HTERT RPE-1 (cell line): ENCODE results near the gene ZNF165.
"Not testable (repeated sequence)": the region's sequence is repeated elsewhere in the genome, so short reads cannot be mapped to it uniquely, and the experiment has no call there.

ENCODE experiments used
- in situ Hi-C: fragments of 300-500 bp; cut with MboI; formaldehyde crosslinking; loops from 4 replicates; pipeline ENCODE4 v1.14.3; 2020; ENCODE audit warnings: low sequenced_read_pairs

Gene ZNF165

GRCh38 chr6:28080381-28080630 is at the start of gene ZNF165:
Gene ZNF165, plus strand, starts transcription at chr6:28080568. Its CDS starts 4,913 bp downstream, at chr6:28085481.
- in situ Hi-C loops: not testable (repeated sequence)

- in situ Hi-C loops: no loop called here
Observed at GRCh38 chr6:28053584-28053983, 26.8 kb upstream of the ZNF165 start.

- in situ Hi-C loops: no loop called here
Observed at GRCh38 chr6:28060405-28060804, 20.0 kb upstream of the ZNF165 start.

DNA sequence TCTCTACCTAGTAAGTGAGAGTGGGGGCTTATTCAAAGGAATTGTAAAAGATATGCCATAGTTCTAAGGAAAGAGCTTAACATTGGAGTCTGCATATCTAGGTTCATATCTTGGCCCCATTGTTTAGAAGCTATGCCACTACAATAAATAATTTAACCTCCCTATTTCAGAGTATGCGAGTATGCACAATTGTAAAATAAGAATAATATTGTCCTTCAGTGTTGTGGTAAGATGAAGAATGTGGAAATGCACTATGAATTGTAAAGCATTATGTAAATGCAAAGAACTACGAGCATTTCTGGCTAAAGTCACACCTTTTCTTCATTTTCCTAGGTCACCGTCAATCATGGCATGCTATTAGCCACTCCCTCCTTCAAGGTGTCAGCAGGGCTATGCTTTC is 16.1 kb upstream of the ZNF165 start:
- in situ Hi-C loops: no loop called here

- in situ Hi-C loops: no loop called here
Observed at GRCh38 chr6:28068067-28068466, 12.3 kb upstream of the ZNF165 start.

DNA sequence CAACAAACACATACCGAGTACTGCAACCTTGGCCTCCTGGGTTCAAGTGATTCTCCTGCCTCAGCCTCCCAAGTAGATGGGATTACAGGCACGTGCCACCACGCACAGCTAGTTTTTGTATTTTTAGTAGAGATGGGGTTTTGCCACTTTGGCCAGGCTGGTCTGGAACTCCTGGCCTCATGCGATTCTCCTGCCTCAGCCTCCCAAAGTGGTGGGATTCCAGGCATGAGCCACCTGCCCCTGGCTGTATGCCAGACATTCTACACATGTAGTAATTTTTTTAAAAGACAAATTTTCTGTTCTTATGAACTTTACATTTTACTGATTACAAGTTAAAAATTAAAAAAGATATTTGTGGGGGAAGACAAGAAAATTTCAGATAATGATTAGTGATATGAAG is 9.4 kb upstream of the ZNF165 start:
- in situ Hi-C loops: not testable (repeated sequence)

DNA sequence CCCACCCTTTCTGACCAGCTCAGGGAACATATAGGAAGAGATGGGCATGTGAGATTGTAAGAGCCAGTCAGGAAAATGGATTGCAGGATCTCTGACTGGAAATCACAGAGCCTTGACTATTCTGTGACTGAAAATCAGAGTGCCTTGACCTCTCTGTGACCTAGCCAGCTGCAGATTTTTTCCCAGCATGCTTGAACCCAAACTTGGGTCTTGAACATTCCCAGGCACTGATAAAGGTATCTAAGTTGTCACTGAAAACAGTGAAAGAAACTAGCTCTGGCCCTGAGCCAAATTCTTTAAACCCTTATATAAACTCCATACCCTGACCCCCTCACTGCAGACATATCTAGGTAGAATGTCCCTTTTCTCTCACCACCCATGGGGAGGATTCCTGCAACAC is 2.3 kb upstream of the ZNF165 start:
- in situ Hi-C loops: no loop called here

DNA sequence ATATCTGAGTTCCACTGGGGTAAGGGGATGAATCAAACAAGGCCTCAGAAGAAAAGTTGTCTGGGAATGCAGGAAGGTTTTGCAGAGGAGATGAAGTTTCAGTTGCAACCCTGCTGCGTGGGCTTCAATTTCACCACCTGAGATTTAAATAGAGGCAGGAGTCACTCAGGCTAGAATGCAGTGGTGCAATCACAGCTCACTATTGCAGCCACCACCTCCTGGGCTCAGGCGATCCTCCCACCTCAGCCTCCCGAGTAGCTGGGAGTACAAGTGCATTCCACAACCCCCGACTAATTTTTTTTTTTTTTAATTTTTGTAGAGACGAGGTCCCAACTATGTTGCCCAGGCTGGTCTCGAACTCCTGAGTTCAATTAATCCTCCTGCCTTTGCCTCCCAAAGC is 1.5 kb upstream of the ZNF165 start:
- in situ Hi-C loops: no loop called here

GRCh38 chr6:28080631-28081485 is 490 bp downstream of the ZNF165 start:
- in situ Hi-C loops: no loop called here

DNA sequence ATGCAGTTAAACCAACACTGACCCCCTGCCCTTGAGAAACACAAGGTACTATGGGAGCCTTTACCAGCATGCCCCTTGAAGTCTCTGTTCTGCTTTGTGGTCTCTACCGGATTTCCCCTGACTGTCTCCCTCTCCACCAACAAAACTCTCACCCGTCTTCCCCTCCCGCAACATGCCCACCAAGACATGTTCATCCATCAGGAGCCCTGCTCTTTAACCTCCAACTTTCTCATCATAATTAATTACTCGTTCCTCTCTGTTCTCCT is 1.1 kb downstream of the ZNF165 start:
- in situ Hi-C loops: no loop called here

- in situ Hi-C loops: no loop called here
Observed at GRCh38 chr6:28082939-28083338, 2.6 kb downstream of the ZNF165 start.

GRCh38 chr6:28089054-28089453 is 8.7 kb downstream of the ZNF165 start:
- in situ Hi-C loops: no loop called here

GRCh38 chr6:28090917-28091586 is 10.7 kb downstream of the ZNF165 start:
- in situ Hi-C loops: no loop called here

- in situ Hi-C loops: not testable (repeated sequence)
Observed at GRCh38 chr6:28102222-28102621, 21.9 kb downstream of the ZNF165 start.

- in situ Hi-C loops: not testable (repeated sequence)
Observed at GRCh38 chr6:28102699-28103098, 22.3 kb downstream of the ZNF165 start.

DNA sequence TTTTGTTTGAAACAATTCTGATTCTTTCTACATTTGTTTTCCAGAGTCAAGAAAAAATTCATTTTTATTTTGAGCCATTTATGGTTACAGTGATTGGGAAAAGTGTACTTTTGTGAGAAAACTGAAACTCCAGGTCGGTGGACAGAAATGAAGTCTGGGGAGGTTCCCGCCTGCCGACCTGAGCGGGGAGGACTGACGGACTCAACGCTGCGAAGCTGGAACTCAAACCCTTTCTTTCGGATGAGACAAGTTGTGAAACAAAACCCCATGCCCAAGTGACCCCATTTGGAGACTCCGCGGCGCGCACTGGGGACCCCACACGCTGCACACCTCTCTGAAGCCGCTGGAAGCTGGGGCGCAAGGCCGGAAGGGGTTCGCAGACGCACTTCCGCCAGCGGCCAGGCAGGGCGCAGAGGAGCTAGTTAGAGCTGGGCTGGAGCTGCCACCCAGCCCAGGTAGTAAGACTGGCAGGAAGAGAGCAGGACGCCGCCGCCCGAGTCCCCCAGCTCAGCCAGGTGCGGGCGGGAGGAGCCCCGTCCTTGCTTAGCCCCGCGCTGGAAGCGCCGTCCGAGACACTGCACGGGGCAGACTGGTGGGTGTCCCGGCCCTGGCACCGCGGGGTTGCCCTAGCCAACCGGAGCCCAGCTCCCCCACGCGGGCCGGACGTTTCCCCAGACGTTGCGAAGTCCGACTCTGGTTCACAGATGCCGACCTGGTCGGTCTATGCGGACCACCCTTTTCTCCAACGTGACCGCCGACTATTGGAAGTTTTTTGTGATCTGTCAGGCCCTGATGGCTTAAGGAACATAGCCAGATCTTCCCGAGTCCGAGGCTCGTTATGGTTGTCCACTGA is 24.2 kb downstream of the ZNF165 start:
- in situ Hi-C loops: no loop called here

DNA sequence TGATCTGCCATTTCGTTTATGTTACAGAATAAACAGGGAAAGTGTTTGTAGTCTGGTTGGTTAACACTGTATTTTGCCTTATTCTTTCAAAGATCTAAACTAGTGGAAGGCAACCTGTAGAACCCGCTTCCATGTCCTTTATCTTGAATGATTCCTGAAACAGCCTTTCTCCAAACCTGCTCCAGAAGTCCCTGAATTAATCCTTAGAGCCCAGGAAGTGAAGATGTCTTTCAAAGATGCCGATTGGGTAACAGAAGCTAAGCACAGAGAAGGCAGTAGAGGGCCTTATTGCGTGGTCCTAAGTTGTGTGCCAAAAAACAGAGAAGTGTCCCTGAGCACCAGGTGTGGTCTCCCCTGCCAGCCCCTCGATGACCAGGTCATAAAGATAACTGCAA is 24.9 kb downstream of the ZNF165 start:
- in situ Hi-C loops: no loop called here

GRCh38 chr6:28107506-28107905 is 27.1 kb downstream of the ZNF165 start:
- in situ Hi-C loops: no loop called here

- in situ Hi-C loops: no loop called here
Observed at GRCh38 chr6:28111964-28112363, 31.6 kb downstream of the ZNF165 start.

- in situ Hi-C loops: no loop called here
Observed at GRCh38 chr6:28115799-28116198, 35.4 kb downstream of the ZNF165 start.

DNA sequence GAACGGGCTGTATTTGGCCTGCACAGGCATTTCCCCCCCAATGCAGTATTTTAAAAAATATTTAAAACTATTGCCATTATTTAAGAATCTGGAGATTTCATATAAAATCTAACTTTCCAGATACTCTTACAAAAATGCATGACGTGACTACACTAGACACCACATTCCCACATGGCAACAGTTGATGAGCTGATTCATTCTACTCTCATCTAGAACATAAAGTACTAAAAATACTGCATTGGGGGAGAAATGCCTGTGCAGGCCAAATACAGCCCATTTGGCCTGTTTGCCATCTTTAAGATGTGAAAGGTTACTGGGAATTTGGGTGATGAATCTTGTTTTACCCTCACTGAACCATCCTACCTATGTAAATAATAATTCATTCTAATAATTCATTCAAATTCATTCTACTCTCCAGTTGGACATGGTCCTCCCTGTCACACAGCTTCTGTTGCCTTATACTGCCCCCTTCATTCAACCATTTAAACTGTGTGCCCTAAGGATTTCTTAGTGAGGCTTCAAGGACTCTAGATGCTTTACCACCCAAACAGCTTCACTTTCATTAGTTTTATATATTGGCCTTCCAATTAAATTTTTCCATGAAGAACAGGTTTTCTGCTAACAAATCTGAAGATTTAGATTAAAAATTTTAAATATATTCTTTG is 37.1 kb downstream of the ZNF165 start:
- in situ Hi-C loops: no loop called here
